ENCODE results near the gene DHX40.
"Not testable (repeated sequence)": the region's sequence is repeated elsewhere in the genome, so short reads cannot be mapped to it uniquely, and the experiment has no call there.

The DHX40 gene

DNA sequence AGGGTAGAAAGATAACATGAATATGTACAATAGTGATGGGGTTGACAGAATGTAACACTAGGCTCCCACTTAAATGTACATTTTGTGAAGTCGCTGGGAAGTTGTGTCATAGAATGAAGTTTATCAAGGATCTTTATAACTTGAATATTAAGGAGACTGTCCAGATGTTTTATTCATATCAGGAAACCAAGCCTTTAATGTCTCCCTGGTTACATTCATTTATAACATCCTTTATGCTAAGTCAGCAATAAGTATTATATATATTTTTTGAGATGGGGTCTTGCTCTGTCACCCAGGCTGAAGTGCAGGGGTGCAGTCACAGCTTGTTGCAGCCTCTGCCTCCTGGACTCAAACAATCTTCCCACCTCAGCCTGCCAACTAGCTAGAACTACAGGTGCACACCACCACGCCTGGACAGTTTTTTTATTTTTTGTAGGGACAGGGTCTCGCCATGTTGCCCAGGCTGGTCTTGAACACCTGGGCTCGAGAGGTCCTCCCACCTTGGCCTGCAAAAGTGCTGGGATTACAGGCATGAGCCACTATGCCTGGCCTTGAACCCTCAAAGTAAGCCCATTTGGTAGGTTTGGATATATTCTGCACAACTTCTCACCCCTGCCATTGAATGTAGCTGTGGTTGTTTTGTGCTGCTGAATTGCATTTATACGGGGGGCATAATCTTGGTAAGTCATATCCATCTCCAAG, 68.4 kb downstream of the DHX40 start:
- no peak for DNase-seq

DNA sequence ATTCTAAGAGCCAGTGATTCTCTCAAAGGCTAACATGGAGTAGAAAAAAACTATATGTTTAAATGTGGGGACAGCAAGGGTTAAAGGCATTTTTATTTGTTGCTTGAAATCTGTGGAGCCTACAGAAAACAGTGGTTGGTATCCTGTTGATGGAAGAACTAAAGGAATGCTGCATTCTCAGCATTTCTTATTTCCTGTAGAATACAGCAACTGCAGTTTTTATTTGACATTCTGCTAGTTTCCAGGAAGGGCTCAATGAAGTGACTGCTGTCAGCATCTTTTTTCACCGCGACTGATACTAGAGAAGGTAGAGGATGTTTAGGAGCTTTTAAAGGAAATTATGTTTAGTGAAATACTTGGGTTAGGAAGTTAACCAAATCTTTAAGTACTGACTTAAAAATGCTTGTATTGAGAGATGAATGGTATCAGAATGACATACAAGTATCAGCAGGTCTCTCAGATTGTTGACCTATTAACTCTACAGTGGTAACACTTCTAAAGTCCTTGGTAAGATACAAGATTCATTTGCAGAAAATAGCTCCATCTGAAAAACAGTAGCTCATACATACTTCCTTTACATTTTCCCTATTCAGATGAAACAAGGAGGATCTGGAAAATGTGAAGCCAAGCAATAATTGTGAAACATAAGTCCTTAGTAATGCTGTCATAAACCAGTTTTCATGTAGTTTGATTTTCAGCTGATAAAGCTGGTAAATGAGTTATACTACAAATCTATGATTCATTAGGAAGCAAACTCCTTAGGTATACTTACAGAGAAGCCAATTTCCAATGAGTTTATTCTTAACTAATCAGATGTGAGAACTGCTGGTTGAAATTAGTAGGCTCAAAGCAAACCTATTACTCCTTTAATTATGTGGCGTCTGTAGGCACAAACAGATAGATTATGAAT, 69.5 kb downstream of the DHX40 start:
- DNase-seq: no peak

DNA sequence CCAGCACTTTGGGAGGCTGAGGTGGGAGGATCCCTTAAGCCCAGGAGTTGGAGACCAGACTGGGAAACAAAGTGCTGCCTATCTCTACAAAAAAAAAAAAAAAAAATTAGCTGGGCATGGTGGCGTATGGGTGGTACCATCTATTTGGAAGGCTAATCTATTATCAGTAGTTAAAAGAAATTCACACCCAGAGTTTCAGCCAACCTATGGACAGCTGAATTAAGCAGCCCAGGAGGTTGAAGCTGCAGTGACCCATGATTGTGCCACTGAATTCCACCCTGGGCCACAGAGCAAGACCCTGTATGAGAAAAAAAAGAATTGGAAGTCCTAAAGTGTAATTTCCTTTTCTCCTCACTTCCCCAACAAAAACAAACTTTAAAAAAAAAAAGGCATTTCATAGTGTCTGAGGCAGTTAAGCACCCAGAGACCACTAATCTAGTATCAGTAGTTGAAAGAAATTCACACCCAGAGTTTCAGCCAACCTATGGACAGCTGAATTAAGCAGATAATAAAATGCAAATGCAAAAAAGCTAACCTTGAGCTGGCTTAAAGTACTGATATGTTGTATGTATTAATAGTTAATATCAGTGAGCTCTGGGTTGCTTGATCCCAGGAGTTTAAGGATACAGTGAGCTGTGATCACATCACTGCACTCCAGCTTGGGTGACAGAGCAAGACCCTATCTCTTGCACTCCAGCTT, 72.4 kb downstream of the DHX40 start:
- no peak for DNase-seq

DNA sequence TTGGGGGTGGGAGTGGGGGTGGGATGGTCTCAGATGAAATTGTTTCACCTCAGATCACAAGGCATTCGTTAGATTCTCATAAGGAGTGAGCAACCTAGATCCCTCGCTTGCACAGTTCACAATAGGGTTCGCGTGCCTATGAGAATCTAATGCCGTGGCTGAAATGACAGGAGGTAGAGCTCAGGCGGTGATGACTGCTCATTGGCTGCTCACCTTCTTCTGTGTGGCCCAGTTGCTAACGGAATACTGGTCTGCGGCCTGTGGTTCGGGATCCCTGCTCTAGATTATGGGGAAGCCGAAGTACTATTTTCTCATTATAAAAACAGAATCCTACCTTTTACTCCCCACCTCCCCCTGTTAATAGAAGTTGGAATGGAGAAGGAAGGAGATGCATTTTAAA, 73.1 kb downstream of the DHX40 start:
- DNase-seq: no peak

DNA sequence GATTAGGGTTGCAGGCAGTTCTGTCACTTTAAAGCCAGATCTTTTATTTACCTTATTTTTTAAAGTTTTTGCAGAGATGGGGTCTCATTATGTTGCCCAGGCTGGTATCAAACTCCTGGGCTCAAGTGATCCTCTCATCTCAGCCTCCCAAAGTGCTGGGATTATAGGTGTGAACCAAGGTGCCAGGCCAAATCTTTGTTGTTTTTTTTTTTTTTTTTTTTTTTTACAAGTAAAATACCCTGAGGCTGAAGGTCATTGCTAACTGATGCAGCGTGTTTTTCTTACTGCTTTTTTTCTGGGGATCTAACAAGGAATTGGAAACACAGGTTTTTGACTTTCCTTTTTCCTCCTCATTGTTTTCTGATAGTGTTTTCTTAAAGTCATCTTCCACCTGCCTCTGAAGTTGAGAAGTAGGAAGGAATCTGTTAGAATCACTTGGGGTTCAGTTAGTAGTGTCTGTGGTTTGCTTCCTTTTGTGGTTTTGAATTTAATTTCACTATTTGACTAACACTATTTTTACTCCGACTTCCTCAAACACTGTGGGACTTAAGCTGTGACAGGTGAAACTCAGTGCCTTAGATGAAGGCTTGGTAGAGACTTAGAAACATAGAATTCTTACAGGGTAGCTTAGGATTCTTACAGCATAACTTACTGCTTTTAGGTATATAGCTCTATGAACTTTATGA, 76.5 kb downstream of the DHX40 start:
- no peak for DNase-seq

DNA sequence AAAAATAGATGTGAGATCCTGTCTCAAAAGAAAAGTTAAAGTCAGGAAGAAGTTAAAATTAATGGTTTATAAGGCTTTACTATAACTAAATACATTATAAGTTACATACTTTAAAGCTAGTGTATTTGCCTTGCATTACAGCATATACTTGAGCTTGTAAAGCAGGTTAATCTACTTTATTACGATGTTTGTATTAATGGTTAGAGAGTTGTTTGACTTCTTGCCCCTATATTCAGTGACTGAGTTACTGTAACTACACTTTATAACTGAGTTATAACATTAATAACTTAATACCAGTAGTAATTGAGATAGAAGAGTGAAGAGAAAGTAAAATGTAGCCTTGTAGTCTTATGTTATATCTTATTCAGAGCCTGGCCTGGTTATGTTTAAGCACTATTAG, 77.2 kb downstream of the DHX40 start:
- DNase-seq: no peak

DNA sequence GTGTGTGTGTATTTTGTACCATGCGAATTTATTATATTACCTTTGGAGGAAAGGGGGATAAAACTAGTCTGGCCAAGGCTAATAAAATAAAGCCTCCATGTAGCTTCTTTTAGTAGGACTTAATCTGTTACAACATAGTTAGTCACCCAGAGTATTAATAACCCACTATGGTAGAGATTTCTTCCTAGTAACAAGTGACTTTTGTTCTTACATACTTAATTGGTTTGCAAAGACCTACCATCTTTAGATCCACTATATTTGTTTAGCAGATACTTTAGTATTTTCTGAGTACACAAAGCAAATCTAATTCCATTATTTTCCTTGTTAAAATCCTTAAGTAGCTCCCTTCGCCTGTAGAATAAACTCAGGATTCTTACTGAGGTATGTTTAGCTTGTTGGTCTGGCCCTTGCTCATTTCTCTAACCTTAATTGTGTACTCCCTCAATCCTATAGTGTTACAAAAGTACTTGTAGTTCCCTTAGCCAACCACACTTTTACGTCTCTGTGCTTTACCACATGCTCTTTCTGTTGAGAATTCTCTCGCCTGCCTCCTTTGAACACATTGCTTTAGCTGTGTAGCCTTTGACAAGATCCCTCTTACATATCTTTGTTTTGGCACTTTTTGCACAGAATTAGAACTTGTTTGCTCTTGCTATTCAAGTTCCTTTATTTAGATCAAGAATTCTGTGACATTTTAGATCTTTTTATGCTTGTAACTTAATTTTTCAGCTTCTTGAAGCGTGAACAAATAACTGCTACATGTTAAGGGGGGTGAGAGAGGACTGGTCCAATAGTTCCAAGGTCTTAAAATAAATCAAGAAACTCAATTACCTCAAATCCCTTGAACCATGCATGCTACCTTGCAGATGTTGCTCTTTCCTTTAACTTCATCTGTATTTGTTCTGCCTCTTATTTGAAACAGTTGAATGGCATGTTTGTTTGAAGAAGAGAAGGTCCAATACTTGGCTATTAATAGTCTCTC, 78.0 kb downstream of the DHX40 start:
- no peak for DNase-seq

DNA sequence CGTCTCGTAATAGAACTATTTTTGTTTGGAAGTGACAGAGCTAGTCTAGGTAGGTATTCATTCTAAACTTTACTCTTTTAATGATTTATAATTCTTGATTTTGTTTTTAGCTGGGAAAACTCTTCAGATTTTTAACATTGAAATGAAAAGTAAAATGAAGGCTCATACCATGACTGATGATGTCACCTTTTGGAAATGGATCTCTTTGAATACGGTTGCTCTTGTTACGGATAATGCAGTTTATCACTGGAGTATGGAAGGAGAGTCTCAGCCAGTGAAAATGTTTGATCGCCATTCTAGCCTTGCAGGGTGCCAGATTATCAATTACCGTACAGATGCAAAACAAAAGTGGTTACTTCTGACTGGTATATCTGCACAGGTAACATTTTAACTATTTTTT, 81.9 kb downstream of the DHX40 start:
- no peak for DNase-seq

DNA sequence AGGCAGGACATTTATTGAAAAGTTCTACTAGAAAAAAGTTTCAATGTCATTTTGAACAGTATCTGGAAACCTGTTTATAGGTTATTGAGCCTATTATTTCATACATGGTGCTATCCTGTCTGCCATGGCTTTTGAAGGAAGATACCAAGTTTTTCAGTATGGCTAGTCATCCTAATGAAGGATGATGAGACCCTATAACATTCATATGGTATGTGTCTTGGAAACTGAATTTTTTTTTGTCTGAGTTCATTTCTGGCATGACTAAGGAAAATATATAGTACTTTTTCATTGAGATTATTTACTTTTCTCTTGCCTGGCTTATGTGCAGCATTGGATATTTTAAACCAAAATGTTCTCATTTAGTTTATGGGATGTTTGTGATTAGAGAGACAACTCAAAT, 84.5 kb downstream of the DHX40 start:
- no peak for DNase-seq

DNA sequence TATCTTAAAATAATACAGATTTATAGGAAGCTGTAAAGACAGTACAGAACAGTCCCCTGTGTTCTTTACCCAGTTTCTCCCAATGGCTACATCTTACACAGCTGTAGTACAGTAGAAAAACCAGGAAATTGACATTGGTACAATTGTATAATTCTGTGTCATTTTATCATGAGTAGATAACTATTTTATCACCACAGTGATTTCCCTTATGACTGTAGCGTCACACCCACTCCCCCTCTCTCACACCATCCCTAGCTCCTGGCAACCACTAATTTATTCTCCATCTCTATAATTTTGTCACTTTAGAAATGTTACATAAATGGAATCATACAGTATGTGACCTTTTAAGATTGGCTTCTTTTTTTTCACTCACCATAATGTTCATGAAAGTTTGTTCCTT, 85.2 kb downstream of the DHX40 start:
- no peak for DNase-seq

DNA sequence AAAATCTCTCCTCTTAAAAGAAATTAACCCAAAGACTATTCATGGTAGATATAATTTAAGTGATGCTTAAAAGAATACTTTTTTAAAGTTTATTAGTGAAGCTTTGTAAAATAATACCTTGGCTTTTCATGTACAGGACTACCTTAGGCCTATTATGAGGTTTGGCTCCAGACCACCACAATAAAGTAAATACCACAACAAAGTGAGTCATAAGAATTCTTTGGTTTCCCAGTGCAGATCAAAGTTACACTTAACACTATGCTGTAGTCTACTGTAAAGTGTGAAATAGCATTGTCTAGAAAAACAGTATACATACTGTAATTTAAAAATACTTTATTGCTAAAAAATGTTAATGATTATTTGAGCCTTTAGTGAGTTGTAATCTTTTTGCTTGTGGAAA, 85.9 kb downstream of the DHX40 start:
- DNase-seq: no peak

DNA sequence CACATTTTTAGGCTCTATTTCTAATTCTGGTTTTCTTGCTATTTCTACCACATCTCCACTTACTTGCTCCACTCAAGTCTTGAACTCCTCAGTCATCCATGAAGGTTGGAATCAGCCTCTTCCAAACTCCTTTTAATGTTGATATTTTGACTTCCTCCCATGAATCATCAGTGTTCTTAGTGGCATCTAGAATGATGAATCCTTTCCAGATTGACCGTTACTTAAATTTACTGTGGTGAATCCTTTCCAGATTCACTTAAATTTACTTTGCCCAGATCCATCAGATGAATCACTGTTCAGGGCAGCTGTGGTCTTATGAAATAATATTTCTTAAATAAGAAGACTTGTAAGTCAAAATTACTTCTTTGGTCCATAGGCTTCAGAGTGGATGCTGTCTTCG, 86.7 kb downstream of the DHX40 start:
- no peak for DNase-seq

DNA sequence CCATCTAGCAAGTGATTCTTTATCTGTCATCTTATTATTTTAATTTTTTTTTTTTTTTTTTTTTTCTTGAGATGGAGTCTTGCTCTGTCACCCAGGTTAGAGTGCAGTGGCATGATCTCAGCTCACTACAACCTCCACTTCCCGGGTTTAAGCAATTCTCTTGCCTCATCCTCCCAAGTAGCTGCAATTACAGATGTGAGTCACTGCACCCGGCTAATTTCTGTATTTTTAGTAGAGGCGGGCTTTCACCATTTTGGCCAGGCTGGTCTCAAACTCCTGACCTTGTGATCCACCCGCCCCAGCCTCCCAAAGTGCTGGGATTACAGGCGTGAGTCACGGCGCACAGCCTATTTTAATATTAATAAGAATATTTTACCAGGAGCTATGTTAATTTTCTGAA, 91.2 kb downstream of the DHX40 start:
- DNase-seq: not testable (repeated sequence)
